SK-N-SH treated with all-trans-retinoic acid at 6 μM for 48 hours (cell line): ENCODE data around the gene KANK3.
"Not testable (repeated sequence)": the region's sequence is repeated elsewhere in the genome, so short reads cannot be mapped to it uniquely, and the experiment has no call there.

Source experiments
- ATAC-seq: fragments of 200-7000 bp; cut with Tn5 transposase; 3 replicates; pipeline ENCODE4 v1.9.1; 2020; ENCODE audit warnings: mild to moderate bottlenecking, moderate library complexity
- BACH2 ChIP-seq: fragments of 250-450 bp; sonication (Bioruptor Pico); IDR thresholded peaks from 2 replicates; pipeline ENCODE4 v1.9.0; 2021; ENCODE audit warnings: mild to moderate bottlenecking, borderline replicate concordance
- CREB5 ChIP-seq: fragments of 250-450 bp; sonication (Bioruptor Pico); IDR thresholded peaks from 2 replicates; pipeline ENCODE4 v1.5.1; 2020; ENCODE audit warnings: low read depth, mild to moderate bottlenecking, moderate library complexity
- CSDC2 ChIP-seq: fragments of 250-450 bp; sonication (Bioruptor Pico); IDR thresholded peaks from 2 replicates; pipeline ENCODE4 v1.5.0; 2020; ENCODE audit warnings: mild to moderate bottlenecking, moderate library complexity
- CSRNP3 ChIP-seq: fragments of 250-450 bp; sonication (Bioruptor Pico); IDR thresholded peaks from 2 replicates; pipeline ENCODE4 v1.5.1; 2021; ENCODE audit warnings: mild to moderate bottlenecking, moderate library complexity
- ESRRG ChIP-seq: fragments of 250-450 bp; sonication (Bioruptor Pico); IDR thresholded peaks from 2 replicates; pipeline ENCODE4 v1.6.1; 2021; ENCODE audit warnings: mild to moderate bottlenecking
- GLIS3 ChIP-seq: fragments of 250-450 bp; sonication (Bioruptor Pico); IDR thresholded peaks from 2 replicates; pipeline ENCODE4 v1.5.0; 2020; ENCODE audit warnings: mild to moderate bottlenecking, moderate library complexity
- ISL1 ChIP-seq: fragments of 250-450 bp; sonication (Bioruptor Pico); IDR thresholded peaks from 2 replicates; pipeline ENCODE4 v2.1.2; 2022; ENCODE audit warnings: mild to moderate bottlenecking, moderate library complexity
- OSR1 ChIP-seq: fragments of 250-450 bp; sonication (Bioruptor Pico); IDR thresholded peaks from 2 replicates; pipeline ENCODE4 v1.8.0; 2022; ENCODE audit warnings: moderate library complexity, mild to moderate bottlenecking, inconsistent platforms
- POU6F1 ChIP-seq: fragments of 250-450 bp; sonication (Bioruptor Pico); IDR thresholded peaks from 2 replicates; pipeline ENCODE4 v1.8.0; 2021; ENCODE audit warnings: low read depth, mild to moderate bottlenecking, moderate library complexity, borderline replicate concordance
- PPARA ChIP-seq: fragments of 250-450 bp; sonication (Bioruptor Pico); IDR thresholded peaks from 2 replicates; pipeline ENCODE4 v1.5.0; 2020; ENCODE audit warnings: mild to moderate bottlenecking, borderline replicate concordance
- RARB ChIP-seq: fragments of 250-450 bp; sonication (Bioruptor Pico); IDR thresholded peaks from 2 replicates; pipeline ENCODE4 v1.8.0; 2021; ENCODE audit warnings: mild to moderate bottlenecking, moderate library complexity
- SNAI2 ChIP-seq: fragments of 250-450 bp; sonication (Bioruptor Pico); IDR thresholded peaks from 2 replicates; pipeline ENCODE4 v1.5.0; 2020; ENCODE audit warnings: mild to moderate bottlenecking, moderate library complexity
- TCF4 ChIP-seq: fragments of 250-450 bp; sonication (Bioruptor Pico); IDR thresholded peaks from 2 replicates; pipeline ENCODE4 v1.8.0; 2021; ENCODE audit warnings: mild to moderate bottlenecking, moderate library complexity, borderline replicate concordance
- TOX ChIP-seq: fragments of 250-450 bp; sonication (Bioruptor Pico); IDR thresholded peaks from 2 replicates; pipeline ENCODE4 v1.8.0; 2021; ENCODE audit warnings: mild to moderate bottlenecking, moderate library complexity, borderline replicate concordance
- ZC3H10 ChIP-seq: fragments of 250-450 bp; sonication (Bioruptor Pico); IDR thresholded peaks from 2 replicates; pipeline ENCODE4 v1.5.1; 2021; ENCODE audit warnings: mild to moderate bottlenecking, moderate library complexity
- ZFP3 ChIP-seq: fragments of 250-450 bp; sonication (Bioruptor Pico); IDR thresholded peaks from 2 replicates; pipeline ENCODE4 v1.5.0; 2020; ENCODE audit warnings: mild to moderate bottlenecking, moderate library complexity
- ZFP30 ChIP-seq: fragments of 450-650 bp; formaldehyde crosslinking; IDR thresholded peaks from 2 replicates; pipeline ENCODE4 v1.5.0; 2022; ENCODE audit warnings: mild to moderate bottlenecking, moderate library complexity
- ZNF565 ChIP-seq: fragments of 450-650 bp; formaldehyde crosslinking; conservative IDR thresholded peaks from 2 replicates; pipeline ENCODE4 v1.5.0; 2020; ENCODE audit warnings: low read depth, mild to moderate bottlenecking, moderate library complexity
- ZNF70 ChIP-seq: fragments of 450-650 bp; formaldehyde crosslinking; IDR thresholded peaks from 2 replicates; pipeline ENCODE4 v1.5.0; 2020; ENCODE audit warnings: mild to moderate bottlenecking, moderate library complexity
- ZNF8 ChIP-seq: fragments of 450-650 bp; formaldehyde crosslinking; IDR thresholded peaks from 2 replicates; pipeline ENCODE4 v1.5.0; 2020; ENCODE audit warnings: mild to moderate bottlenecking, moderate library complexity
- TF ChIP-seq, protein P1 (sequence below): fragments of 250-450 bp; sonication (Bioruptor Pico); IDR thresholded peaks from 2 replicates; pipeline ENCODE4 v1.8.0; 2020; ENCODE audit warnings: mild to moderate bottlenecking, moderate library complexity, borderline replicate concordance

The KANK3 gene

DNA sequence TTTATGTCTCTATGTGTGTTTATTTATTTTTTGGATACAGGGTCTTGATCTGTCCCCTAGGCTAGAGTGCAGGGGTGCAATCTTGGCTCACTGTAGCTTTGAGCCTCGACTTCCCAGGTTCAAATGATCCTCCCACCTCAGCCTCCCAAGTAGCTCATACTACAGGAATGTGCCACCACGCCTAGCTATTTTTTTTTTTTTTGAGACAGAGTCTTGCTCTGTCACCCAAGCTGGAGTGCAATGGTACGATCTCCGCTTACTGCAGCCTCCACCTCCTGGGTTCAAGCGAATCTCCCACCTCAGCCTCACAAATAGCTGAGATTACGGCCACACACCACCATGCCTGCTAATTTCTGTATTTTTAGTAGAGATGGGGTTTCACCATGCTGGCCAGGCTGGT lies 15.9 kb upstream of the KANK3 start (continued):
- TF ChIP-seq OSR1 (no peak), BACH2 (CRISPR knock-in tag) (no peak), RARB (CRISPR knock-in tag) (no peak), ZFP3 (CRISPR knock-in tag) (no peak), TOX (CRISPR knock-in tag) (no peak)

GRCh38 chr19:8357007-8357521 lies 14.0 kb upstream of the KANK3 start:
- TF ChIP-seq ZNF8 (CRISPR knock-in tag) (no peak), ISL1 (CRISPR knock-in tag) (no peak), GLIS3 (no peak), CSRNP3 (CRISPR knock-in tag) (no peak), ZFP30 (CRISPR knock-in tag) (no peak), ZFP3 (CRISPR knock-in tag) (no peak), SNAI2 (CRISPR knock-in tag) (no peak), ZNF565 (CRISPR knock-in tag) (no peak), ESRRG (CRISPR knock-in tag) (no peak), ZC3H10 (CRISPR knock-in tag) (no peak), CREB5 (CRISPR knock-in tag) (no peak), CSDC2 (no peak), TOX (CRISPR knock-in tag) (no peak), POU6F1 (no peak), RARB (CRISPR knock-in tag) (no peak), PPARA (CRISPR knock-in tag) (no peak), TCF4 (CRISPR knock-in tag) (no peak)
- TF ChIP-seq, protein P1, sequence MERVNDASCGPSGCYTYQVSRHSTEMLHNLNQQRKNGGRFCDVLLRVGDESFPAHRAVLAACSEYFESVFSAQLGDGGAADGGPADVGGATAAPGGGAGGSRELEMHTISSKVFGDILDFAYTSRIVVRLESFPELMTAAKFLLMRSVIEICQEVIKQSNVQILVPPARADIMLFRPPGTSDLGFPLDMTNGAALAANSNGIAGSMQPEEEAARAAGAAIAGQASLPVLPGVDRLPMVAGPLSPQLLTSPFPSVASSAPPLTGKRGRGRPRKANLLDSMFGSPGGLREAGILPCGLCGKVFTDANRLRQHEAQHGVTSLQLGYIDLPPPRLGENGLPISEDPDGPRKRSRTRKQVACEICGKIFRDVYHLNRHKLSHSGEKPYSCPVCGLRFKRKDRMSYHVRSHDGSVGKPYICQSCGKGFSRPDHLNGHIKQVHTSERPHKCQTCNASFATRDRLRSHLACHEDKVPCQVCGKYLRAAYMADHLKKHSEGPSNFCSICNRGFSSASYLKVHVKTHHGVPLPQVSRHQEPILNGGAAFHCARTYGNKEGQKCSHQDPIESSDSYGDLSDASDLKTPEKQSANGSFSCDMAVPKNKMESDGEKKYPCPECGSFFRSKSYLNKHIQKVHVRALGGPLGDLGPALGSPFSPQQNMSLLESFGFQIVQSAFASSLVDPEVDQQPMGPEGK (CRISPR knock-in tag), result no peak
- ATAC-seq, result no peak

DNA sequence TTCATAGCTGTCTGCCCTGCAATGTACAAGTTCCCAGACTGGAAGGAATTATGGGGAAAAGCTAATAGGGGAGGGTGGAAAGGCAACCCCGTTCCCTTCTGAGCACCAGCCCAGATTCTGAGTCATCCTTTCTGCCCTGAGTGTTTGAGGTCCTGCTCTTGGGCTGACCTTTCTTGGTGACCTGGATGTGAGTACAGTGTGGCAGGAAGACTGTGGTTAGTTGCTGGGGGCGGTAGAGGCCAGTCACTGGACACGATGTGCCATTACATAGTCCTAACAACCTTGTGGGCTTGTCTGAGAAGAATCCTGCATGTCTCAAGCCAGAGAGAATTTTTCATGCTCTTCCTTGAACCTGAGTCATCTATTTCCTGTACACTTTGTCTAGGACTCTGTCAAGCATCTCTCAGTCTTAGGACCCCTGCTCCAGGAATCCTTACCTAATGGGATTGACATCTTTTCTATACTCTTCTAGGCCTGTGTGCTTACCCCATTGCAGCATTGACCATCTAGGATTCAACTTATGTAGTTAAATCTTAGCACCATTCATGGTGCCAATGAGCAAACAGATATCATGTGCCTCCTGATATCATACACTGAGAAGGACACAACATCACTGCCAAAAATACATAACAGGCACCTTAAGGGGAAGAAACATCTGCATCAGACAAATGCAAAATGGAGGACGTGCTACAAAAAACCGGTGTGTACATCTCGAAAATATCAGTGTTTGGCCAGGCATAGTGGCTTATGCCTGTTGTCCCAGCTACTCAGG lies 12.8 kb upstream of the KANK3 start:
- TF ChIP-seq SNAI2 (CRISPR knock-in tag), result no peak
- no peak for TF ChIP-seq ZFP3 (CRISPR knock-in tag)
- no peak for TF ChIP-seq ZNF70 (CRISPR knock-in tag)
- ATAC-seq, result peak; percentile 76

DNA sequence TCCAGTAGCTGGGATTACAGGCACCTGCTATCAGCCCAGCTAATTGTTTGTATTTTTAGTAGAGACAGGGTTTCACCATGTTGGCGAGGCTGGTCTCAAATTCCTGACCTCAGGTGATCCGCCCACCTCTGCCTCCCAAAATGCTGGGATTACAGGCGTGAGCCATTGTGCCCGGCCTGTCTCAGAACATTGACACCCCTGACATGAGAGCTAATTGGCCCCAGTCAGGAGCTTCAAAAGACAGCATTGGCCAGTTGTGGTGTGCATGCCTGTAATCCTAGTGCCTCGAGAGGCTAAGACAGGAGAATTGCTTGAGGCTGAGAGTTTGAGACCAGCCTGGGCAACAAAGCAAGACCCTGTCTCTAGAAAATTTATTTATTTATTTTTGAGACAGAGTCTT lies 9.8 kb upstream of the KANK3 start:
- ATAC-seq, result not testable (repeated sequence)
